HL-60/S4 (cell line): ENCODE measurements around the gene SFXN4.
"Not testable (repeated sequence)": the region's sequence is repeated elsewhere in the genome, so short reads cannot be mapped to it uniquely, and the experiment has no call there.

Experiments used
- in situ Hi-C: fragments of 300-500 bp; cut with MboI; formaldehyde crosslinking; loops from 2 replicates; pipeline ENCODE4 v1.14.3; 2022; ENCODE audit warnings: low sequenced_read_pairs

Gene SFXN4

GRCh38 chr10:119113751-119114732 lies 51.5 kb downstream of the SFXN4 start:
- in situ Hi-C loops = no loop called here

GRCh38 chr10:119112056-119112455 lies 53.5 kb downstream of the SFXN4 start:
- in situ Hi-C loops = no loop called here

- in situ Hi-C loops = not testable (repeated sequence)
Observed at GRCh38 chr10:119107771-119108170, 57.7 kb downstream of the SFXN4 start.

GRCh38 chr10:119107106-119107505 lies 58.4 kb downstream of the SFXN4 start:
- in situ Hi-C loops = not testable (repeated sequence)

GRCh38 chr10:119105899-119106298 lies 59.6 kb downstream of the SFXN4 start:
- in situ Hi-C loops = not testable (repeated sequence)

- in situ Hi-C loops = no loop called here
Observed at GRCh38 chr10:119105155-119105554, 60.4 kb downstream of the SFXN4 start.

- in situ Hi-C loops = no loop called here
Observed at GRCh38 chr10:119104654-119105015, 60.9 kb downstream of the SFXN4 start.

GRCh38 chr10:119103903-119104653 lies 61.4 kb downstream of the SFXN4 start, which contains the start of gene DENND10:
DENND10 (plus strand) TSS chr10:119104113; CDS start chr10:119104143, 30 bp downstream.
- in situ Hi-C loops = no loop called here

- in situ Hi-C loops = no loop called here
Observed at GRCh38 chr10:119103241-119103902, 62.1 kb downstream of the SFXN4 start.

GRCh38 chr10:119101366-119102098 lies 64.0 kb downstream of the SFXN4 start:
- in situ Hi-C loops = no loop called here

- in situ Hi-C loops = no loop called here
Observed at GRCh38 chr10:119100434-119101238, 64.9 kb downstream of the SFXN4 start.

- in situ Hi-C loops = no loop called here
Observed at GRCh38 chr10:119098576-119098975, 66.9 kb downstream of the SFXN4 start.

GRCh38 chr10:119096641-119097415 lies 68.7 kb downstream of the SFXN4 start:
- in situ Hi-C loops = not testable (repeated sequence)

- in situ Hi-C loops = no loop called here
Observed at GRCh38 chr10:119095640-119096039, 69.9 kb downstream of the SFXN4 start.

GRCh38 chr10:119090968-119091367 lies 74.5 kb downstream of the SFXN4 start:
- in situ Hi-C loops = no loop called here
